BLaER1 treated with 17β-estradiol and CSF1 and Interleukin-3, amounts not matched to agents 10 nM and 100 nM (cell line): ENCODE data around the gene RTN4.
"Not testable (repeated sequence)": the region's sequence is repeated elsewhere in the genome, so short reads cannot be mapped to it uniquely, and the experiment has no call there.

Experiments used
- H3K27ac ChIP-seq, 11 experiments: shearing (Covaris generic); formaldehyde crosslinking; 2 replicates each; pipeline ENCODE4 v1.8.1; 2022
- H3K27me3 ChIP-seq, 11 experiments: shearing (Covaris generic); formaldehyde crosslinking; 2 replicates each; pipeline ENCODE4 v1.8.1; 2022
- H3K36me3 ChIP-seq, 11 experiments: shearing (Covaris generic); formaldehyde crosslinking; 2 replicates each; pipeline ENCODE4 v1.8.1; 2022
- H3K4me1 ChIP-seq, 10 experiments: shearing (Covaris generic); formaldehyde crosslinking; 2 replicates each; pipeline ENCODE4 v1.8.1; 2022
- H3K4me2 ChIP-seq, 11 experiments: shearing (Covaris generic); formaldehyde crosslinking; 2 replicates each; pipeline ENCODE4 v1.8.1; 2022
- H3K4me3 ChIP-seq, 10 experiments: shearing (Covaris generic); formaldehyde crosslinking; 2 replicates each; pipeline ENCODE4 v1.8.1; 2022
- H3K9ac ChIP-seq, 11 experiments: shearing (Covaris generic); formaldehyde crosslinking; 2 replicates each; pipeline ENCODE4 v1.8.1; 2022
- H3K9me3 ChIP-seq, 11 experiments: shearing (Covaris generic); formaldehyde crosslinking; replicated peaks in 1 of 11; 2 replicates each; pipeline ENCODE4 v1.8.1; 2022
- H4K20me1 ChIP-seq, 11 experiments: shearing (Covaris generic); formaldehyde crosslinking; 2 replicates each; pipeline ENCODE4 v1.8.1; 2022
- Cebpa-rat ChIP-seq, 11 experiments: shearing (Covaris generic); IDR thresholded peaks; 2 replicates each; pipeline ENCODE4 v1.8.1; 2022

RTN4 gene

DNA sequence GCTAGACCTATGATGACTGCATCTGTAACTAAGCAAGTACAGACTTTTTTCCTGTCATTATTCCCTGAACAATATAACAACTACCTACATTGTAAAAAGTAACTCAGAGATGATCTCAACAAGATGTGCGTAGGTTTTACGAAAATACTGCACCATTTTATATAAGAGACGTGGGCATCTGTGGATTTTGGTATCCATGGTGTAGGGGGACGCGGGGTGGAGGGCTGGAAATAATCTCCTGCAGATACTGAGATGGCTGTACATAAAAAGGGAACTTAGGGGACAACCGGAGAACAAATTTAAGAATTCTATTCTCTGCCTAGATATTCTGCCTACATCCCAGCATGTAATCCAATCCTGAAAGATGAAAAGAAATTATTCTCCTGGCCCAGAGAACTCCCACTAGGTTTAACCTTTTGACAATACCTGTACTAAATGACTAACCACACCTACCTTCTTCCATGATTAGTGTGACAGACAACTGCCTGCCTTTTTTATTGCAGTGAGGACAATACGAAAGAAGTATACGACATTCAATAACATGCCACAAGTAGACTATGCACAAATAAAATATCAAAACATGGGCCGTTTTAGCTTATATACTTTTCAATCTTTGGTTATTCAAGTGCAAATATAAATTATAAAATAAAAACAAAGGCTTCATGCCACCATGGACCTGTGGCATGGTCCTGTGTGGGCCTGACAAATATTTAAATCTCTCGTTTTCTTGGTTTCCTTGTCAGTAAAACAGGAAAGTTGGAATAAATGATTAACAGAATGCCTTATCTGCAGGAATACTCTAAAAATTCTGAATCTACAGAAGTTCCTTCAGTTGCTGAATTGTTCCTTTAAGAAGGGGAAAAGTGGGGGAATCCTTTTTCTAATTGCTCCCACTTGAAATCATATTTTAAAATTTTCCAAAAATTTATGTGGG lies 46.3 kb downstream of the RTN4 start:
- H3K4me2 ChIP-seq = peak overlapping the region in 3 of 11 experiments; percentile 5 to 15 (median 6); a peak in 5 of 22 replicates
- H3K9me3 ChIP-seq = no peaks in the 10 kb centered on the region
- H3K27me3 ChIP-seq = no peaks in the 10 kb centered on the region
- H3K9ac ChIP-seq = no peak overlapping the region
- H4K20me1 ChIP-seq = peaks cover 97 to 100% (median 100%) of the 10 kb centered on the region in 11 experiments
- no peak overlapping the region for H3K27ac ChIP-seq
- H3K4me1 ChIP-seq = peaks cover 30 to 100% (median 55%) of the 10 kb centered on the region in 10 experiments
- H3K4me3 ChIP-seq = no peak overlapping the region
- peaks cover 0 to 19% (median 7%) of the 10 kb centered on the region in 11 experiments; a peak in 8 of 22 replicates for H3K36me3 ChIP-seq
- TF ChIP-seq Cebpa-rat (IDR thresholded peaks at IDR 0.05) = no peak

DNA sequence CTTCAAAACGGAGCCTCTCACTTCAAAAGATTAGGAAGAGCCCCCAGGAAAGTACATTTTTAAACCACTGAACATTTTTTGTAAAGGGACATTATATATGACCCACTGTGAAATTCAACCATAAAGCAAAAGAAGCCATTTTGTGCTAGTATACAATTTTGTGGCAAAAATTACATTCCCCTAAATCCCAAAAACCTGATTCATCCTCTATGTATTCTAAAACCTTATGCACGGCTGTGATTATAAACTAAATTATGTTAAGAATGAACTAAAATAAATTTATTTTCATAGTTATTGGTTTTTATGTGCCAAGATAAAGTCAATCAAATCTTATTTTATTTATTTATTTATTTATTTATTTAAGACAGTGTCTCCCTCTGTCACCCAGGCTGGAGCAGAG lies 48.5 kb downstream of the RTN4 start:
- H3K9ac ChIP-seq = no peak overlapping the region
- TF ChIP-seq Cebpa-rat (IDR thresholded peaks at IDR 0.05) = no peak
- peak overlapping the region in 5 of 11 experiments; percentile 14 to 49 (median 30); a peak in 7 of 22 replicates for H3K4me2 ChIP-seq
- H4K20me1 ChIP-seq = peaks cover 99 to 100% (median 100%) of the 10 kb centered on the region in 11 experiments
- peak overlapping the region in 1 of 11 experiments; percentile 54; a peak in 1 of 22 replicates for H3K27ac ChIP-seq
- H3K4me1 ChIP-seq = peaks cover 29 to 97% (median 49%) of the 10 kb centered on the region in 10 experiments
- no peaks in the 10 kb centered on the region for H3K27me3 ChIP-seq
- H3K9me3 ChIP-seq = peaks cover 0 to under 1% (median 0%) of the 10 kb centered on the region in 11 experiments; a peak in 1 of 22 replicates
- no peak overlapping the region for H3K4me3 ChIP-seq
- H3K36me3 ChIP-seq = peaks cover 0 to 29% (median 13%) of the 10 kb centered on the region in 11 experiments; a peak in 18 of 22 replicates

DNA sequence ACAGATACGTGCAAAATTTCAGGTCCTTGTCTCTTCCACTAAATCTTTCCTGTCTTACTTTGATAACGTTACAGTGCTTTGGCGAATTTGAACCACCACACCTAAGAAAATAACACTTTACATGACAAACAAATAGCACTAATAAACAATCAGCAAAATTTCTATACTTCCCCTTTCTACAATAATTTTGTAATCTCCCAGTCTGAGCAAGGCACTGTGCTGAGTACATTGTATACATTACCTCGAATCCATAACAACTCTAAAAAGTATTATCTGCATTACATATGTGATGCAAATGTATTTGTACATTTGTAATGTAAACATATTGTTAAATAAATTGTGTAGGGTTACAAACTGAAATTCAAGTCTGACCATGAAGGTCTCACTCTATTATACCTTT lies 49.9 kb downstream of the RTN4 start:
- peaks cover 4 to 40% (median 22%) of the 10 kb centered on the region in 11 experiments; a peak in 20 of 22 replicates for H3K36me3 ChIP-seq
- peak overlapping the region; percentile 50 to 77 (median 68); a peak in 21 of 22 replicates for H3K4me2 ChIP-seq
- no peak for TF ChIP-seq Cebpa-rat (IDR thresholded peaks at IDR 0.05)
- peaks cover 0 to 6% (median 0%) of the 10 kb centered on the region in 11 experiments; a peak in 1 of 22 replicates for H3K9me3 ChIP-seq
- H3K27ac ChIP-seq = peak overlapping the region in 5 of 11 experiments; percentile 1 to 54 (median 14); a peak in 6 of 22 replicates
- no peaks in the 10 kb centered on the region for H3K27me3 ChIP-seq
- H4K20me1 ChIP-seq = peaks cover 99 to 100% (median 100%) of the 10 kb centered on the region in 11 experiments
- peaks cover 29 to 97% (median 55%) of the 10 kb centered on the region in 10 experiments for H3K4me1 ChIP-seq
- 0 out of 22 replicates have a peak overlapping the region, but pooled peaks of 1 of the 11 experiments have one; percentile 16 for H3K9ac ChIP-seq
- no peak overlapping the region for H3K4me3 ChIP-seq

DNA sequence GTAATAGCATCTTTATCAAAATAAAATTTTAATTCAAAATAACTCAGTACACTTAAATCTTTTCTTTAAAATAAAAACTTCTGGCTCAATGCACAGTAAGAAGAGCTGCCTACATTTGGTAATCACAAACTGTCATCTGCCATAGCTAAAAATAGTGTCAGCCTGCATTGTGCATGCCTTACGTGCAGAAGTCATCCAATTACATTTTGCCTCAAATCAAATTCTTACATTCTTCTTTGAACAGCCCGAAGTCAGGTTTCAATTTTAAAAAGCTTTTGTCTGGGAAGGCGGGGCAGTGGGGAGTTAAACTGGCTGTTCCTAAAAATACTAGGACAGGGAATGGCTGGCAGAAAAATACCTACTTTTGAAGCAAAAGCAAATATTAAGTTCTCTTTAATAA lies 51.1 kb downstream of the RTN4 start:
- peaks cover 0 to 6% (median 0%) of the 10 kb centered on the region in 11 experiments; a peak in 1 of 22 replicates for H3K9me3 ChIP-seq
- TF ChIP-seq Cebpa-rat (IDR thresholded peaks at IDR 0.05) = no peak
- H4K20me1 ChIP-seq = peaks cover 99 to 100% (median 100%) of the 10 kb centered on the region in 11 experiments
- 0 out of 22 replicates have a peak overlapping the region, but pooled peaks of 2 of the 11 experiments have one; percentile 6 to 26 for H3K9ac ChIP-seq
- peaks cover 4 to 42% (median 28%) of the 10 kb centered on the region in 11 experiments; a peak in 20 of 22 replicates for H3K36me3 ChIP-seq
- peak overlapping the region in 7 of 11 experiments; percentile 3 to 54 (median 13); a peak in 8 of 22 replicates for H3K27ac ChIP-seq
- peak overlapping the region; percentile 50 to 77 (median 68) for H3K4me2 ChIP-seq
- H3K4me3 ChIP-seq = no peak overlapping the region; a peak in 1 of 20 replicates
- peaks cover 29 to 97% (median 53%) of the 10 kb centered on the region in 10 experiments for H3K4me1 ChIP-seq
- no peaks in the 10 kb centered on the region for H3K27me3 ChIP-seq

DNA sequence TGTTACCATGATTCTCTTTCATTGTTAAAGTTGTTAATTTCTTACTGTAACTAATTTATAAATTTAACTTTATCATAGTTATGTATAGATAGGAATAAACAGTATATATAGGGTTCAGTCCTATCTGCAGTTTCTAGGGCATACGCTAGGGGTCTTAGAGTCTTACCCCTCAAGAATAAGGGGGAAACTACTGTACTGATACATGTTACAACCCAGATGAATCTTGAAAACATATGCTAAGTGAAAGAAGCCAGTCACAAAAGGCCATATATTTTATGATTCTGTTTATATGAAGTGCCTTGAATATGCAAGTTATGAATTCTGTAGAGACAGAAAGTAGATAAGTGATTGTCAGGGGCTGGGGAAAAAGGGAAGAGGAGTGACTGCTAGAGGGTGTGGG lies 52.4 kb downstream of the RTN4 start:
- Histone ChIP-seq H4K20me1 (peaks cover 99 to 100% (median 100%) of the 10 kb centered on the region in 11 experiments), H3K27me3 (no peaks in the 10 kb centered on the region), H3K27ac (no peak overlapping the region), H3K36me3 (peaks cover 4 to 52% (median 32%) of the 10 kb centered on the region in 11 experiments; a peak in 20 of 22 replicates), H3K4me3 (no peak overlapping the region), H3K9ac (no peak overlapping the region), H3K9me3 (peaks cover 0 to 6% (median 0%) of the 10 kb centered on the region in 11 experiments; a peak in 1 of 22 replicates), H3K4me2 (peak overlapping the region in 3 of 11 experiments; percentile 2 to 77 (median 68); a peak in 5 of 22 replicates), H3K4me1 (peaks cover 25 to 96% (median 53%) of the 10 kb centered on the region in 10 experiments)
- no peak for TF ChIP-seq Cebpa-rat (IDR thresholded peaks at IDR 0.05)

DNA sequence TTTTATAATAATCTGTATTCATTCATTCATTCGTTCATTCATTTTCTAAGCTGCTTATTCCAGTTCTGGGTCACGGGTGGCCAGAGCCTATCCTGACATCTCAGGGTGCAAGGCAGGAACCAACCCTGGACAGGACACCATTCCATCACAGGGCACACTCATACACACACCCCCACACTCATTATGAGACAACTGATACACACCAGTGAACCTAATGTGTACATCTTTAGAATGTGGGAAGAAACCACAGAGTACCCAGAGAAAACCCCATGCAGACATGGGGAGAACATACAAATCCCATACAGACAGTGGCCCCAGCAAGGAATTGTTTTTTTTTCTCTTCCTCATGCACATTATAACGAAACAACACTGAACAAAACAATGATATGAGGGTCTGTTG lies 54.7 kb downstream of the RTN4 start:
- no peak overlapping the region for H3K4me3 ChIP-seq
- H3K9me3 ChIP-seq = peaks cover 0 to 6% (median 0%) of the 10 kb centered on the region in 11 experiments; a peak in 1 of 22 replicates
- H3K9ac ChIP-seq = no peak overlapping the region
- peak overlapping the region in 4 of 11 experiments; percentile 3 to 30 (median 22); a peak in 3 of 22 replicates for H3K4me2 ChIP-seq
- H4K20me1 ChIP-seq = peaks cover 100% of the 10 kb centered on the region in 11 experiments
- no peak for TF ChIP-seq Cebpa-rat (IDR thresholded peaks at IDR 0.05)
- H3K36me3 ChIP-seq = peaks cover 4 to 66% (median 43%) of the 10 kb centered on the region in 11 experiments; a peak in 20 of 22 replicates
- H3K27ac ChIP-seq = no peak overlapping the region
- H3K27me3 ChIP-seq = no peaks in the 10 kb centered on the region
- peaks cover 19 to 76% (median 34%) of the 10 kb centered on the region in 10 experiments for H3K4me1 ChIP-seq

DNA sequence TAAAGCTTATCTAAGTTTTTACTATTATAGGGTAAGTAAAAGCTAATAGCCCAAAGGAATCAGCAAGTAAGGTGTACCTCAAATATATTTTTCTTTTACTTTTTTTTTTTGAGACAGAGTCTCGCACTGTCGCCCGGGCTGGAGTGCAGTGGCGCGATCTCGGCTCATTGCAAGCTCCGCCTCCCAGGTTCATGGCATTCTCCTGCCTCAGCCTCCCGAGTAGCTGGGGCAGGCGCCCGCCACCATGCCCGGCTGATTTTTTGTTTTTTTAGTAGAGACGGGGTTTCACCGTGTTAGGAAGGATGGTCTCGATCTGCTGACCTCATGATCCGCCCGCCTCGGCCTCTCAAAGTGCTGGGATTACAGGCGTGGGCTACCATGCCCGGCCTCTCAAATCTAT lies 59.6 kb downstream of the RTN4 start:
- Histone ChIP-seq H3K36me3 (peaks cover 19 to 86% (median 60%) of the 10 kb centered on the region in 11 experiments), H3K4me1 (peaks cover 0 to 40% (median 3%) of the 10 kb centered on the region in 10 experiments; a peak in 9 of 20 replicates), H4K20me1 (peaks cover 99 to 100% (median 100%) of the 10 kb centered on the region in 11 experiments)
- H3K4me2 ChIP-seq, H3K9me3 ChIP-seq, H3K27ac ChIP-seq, H3K4me3 ChIP-seq, H3K27me3 ChIP-seq, H3K9ac ChIP-seq: not testable (repeated sequence)

DNA sequence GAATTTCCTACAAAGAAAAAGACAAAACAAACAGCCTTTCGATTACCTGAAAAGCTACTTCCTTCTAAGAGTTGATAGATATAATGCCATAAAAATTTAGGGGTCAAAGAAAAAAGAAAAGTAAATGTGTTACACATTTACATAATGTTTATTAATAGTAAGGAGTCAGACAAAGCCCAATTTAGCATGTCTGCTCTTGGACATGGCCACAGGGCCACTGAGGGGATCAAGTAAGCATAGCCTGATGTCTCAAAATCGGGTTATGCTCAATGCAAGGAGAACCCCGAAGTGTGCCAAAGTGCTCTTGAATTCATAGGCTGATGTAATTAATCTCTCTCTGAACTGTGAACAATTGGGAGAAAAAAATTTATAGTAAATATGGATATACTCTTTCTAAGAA lies 61.6 kb downstream of the RTN4 start:
- Histone ChIP-seq H3K36me3 (peaks cover 36 to 88% (median 68%) of the 10 kb centered on the region in 11 experiments), H4K20me1 (peaks cover 99 to 100% (median 100%) of the 10 kb centered on the region in 11 experiments), H3K27me3 (no peaks in the 10 kb centered on the region), H3K9ac (no peak overlapping the region), H3K27ac (no peak overlapping the region), H3K4me3 (no peak overlapping the region), H3K4me2 (no peak overlapping the region), H3K4me1 (peaks cover 0 to 30% (median 0%) of the 10 kb centered on the region in 10 experiments; a peak in 5 of 20 replicates), H3K9me3 (no peaks in the 10 kb centered on the region)
- TF ChIP-seq Cebpa-rat (IDR thresholded peaks at IDR 0.05) = no peak
